A549 (cell line): ENCODE measurements around the gene TBX2.

Experiments
- NPAS2 ChIP-seq: fragments of 250-450 bp; sonication (Bioruptor Pico); IDR thresholded peaks from 2 replicates; pipeline ENCODE4 v1.8.0; 2022; ENCODE audit warnings: mild to moderate bottlenecking, moderate library complexity, borderline replicate concordance
- PHF8 ChIP-seq: fragments of 200-600 bp; sonication (generic); IDR thresholded peaks from 2 replicates; pipeline ENCODE4 v1.6.1; 2016; ENCODE audit warnings: low read depth, mild to moderate bottlenecking, antibody characterized with exemption, moderate library complexity, borderline replicate concordance
- RNF2 ChIP-seq: fragments of 200-600 bp; sonication (generic); IDR thresholded peaks from 2 replicates; pipeline ENCODE4 v1.6.1; 2016; ENCODE audit warnings: low read depth, mild to moderate bottlenecking, antibody characterized with exemption, moderate library complexity, borderline replicate concordance

DNA sequence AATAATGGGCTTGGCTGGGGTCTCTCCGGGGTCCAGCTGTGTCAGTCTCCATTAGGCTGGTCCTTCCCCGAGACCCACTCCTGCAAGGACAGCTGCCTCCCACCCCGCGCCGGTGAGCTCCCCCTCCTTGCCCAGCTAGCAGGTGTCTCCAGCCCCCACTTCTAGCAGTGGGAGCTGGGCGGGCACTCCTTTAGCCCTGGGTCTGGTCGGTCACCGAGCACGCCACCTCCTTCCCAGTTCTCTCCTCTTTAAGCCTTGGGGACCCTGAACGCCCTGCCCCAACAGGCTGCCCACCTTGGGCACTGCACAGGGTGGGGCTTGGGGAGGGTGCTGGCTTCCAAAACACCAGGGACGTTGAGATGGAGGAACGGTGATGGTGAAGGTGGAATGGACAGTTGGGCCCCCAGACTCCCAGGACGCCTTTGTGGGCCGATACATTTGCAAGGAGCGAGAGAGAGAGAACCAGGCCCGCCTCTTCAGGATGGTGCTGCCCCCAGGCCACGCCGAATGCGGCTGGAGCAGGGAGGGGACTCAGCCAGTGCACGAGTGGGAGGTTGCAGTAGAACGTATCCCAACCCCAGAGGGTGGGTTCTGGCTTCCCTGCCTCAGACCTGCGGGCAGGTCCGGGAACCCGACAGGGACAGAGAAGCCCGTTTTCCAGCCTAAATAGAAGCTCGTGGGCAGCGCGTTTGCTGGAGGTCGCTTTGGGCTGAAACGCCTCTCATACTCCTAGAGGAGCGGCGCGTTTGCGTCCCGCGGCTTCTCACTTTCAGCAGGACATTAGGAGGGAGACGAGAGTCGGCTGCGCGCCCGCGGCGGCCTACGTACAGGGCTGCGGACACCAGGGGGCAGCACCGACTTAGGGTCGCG lies 10.7 kb downstream of the TBX2 start:
- TF ChIP-seq NPAS2 (CRISPR knock-in tag) = no peak
- TF ChIP-seq RNF2 = no peak
- no peak for TF ChIP-seq PHF8
